ENCODE measurements around the gene VWA8. TPM values are rescaled to one million over a fixed set of nuclear protein-coding genes. Genes with fewer than 3 reads are reported as not detected.

The VWA8 gene
- total RNA-seq, 4 donors from 2014 or later = 12.0 to 34.0 (median 16.6) TPM

DNA sequence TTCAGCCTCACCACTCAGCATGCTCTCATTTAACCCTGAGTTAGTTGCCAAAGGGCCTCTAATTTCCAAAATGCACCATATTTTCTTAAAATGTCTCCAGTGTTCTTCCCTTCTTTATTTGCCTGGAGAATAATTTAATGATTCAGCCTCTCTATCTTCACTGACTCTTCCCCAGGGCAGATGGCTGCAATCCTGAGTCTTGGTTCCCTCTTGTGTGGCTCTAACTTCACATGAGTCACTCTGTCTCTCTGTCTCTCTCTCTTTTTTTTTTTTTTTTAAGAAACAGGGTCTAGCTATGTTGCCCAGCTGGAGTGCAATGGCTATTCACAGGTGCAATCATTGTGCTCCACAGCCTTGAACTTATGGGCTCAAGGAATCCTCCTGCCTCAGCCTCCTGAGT is 251.4 kb downstream of the VWA8 start:
- H3K4me1 ChIP-seq = peaks cover 33% of the 10 kb centered on the region
- H3K4me3 ChIP-seq = no peak overlapping the region
- no peaks in the 10 kb centered on the region for H3K9me3 ChIP-seq
- DNase-seq (ENCODE audit: low spot score in 2 of 2) = no peak
- no peaks in the 10 kb centered on the region for H3K27me3 ChIP-seq
- H3K27ac ChIP-seq = no peak overlapping the region
- TF ChIP-seq CTCF (IDR thresholded peaks at IDR 0.05) = no peak
- TF ChIP-seq POLR2A (IDR thresholded peaks at IDR 0.05) = no peak
- TF ChIP-seq EP300 (IDR thresholded peaks at IDR 0.05) = no peak
- no peaks in the 10 kb centered on the region for H3K36me3 ChIP-seq

GRCh38 chr13:41708713-41709112 is 252.2 kb downstream of the VWA8 start:
- no peak overlapping the region for H3K27ac ChIP-seq
- WGBS = 19% methylated on average over 4 of the region's 4 CpGs
- TF ChIP-seq POLR2AphosphoS5 (IDR thresholded peaks at IDR 0.05) = no peak
- no peak for TF ChIP-seq CTCF (IDR thresholded peaks at IDR 0.05)
- TF ChIP-seq EP300 (IDR thresholded peaks at IDR 0.05) = no peak
- no peak for TF ChIP-seq POLR2A (IDR thresholded peaks at IDR 0.05)

DNA sequence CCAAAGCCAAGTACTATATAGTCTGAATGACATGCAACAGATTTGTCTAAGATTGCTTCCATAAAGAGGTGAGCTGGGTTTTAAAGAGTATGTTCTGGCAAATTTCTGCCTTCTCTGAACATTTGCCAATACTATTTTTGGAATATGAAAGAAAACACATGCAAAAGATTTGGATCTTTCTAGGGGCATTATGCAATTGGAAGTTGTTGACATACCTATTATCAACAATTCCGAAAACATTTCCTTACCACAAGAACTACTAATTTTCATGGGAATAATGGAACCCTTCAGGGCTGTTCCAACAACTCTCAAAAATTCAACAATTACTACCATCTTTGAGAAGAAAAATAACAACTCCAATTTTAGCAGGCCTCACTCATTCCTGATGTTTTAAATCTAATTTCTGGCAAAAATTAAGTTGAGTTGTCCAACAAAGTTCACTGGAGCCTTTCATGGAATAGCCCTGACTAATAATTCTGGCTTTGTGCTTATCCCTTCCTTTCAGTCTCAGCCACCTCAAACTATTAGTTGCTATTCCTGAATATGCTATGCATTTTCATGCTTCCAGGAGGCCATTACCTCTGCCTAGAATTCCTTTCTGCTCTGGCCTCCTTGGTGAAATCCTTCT is 253.6 kb downstream of the VWA8 start:
- no peaks in the 10 kb centered on the region for H3K27me3 ChIP-seq
- no peak for DNase-seq (ENCODE audit: low spot score in 2 of 2)
- TF ChIP-seq POLR2AphosphoS5 (IDR thresholded peaks at IDR 0.05) = no peak
- no peak for TF ChIP-seq EP300 (IDR thresholded peaks at IDR 0.05)
- no peak for TF ChIP-seq POLR2A (IDR thresholded peaks at IDR 0.05)
- TF ChIP-seq CTCF (IDR thresholded peaks at IDR 0.05) = no peak
- H3K4me3 ChIP-seq = no peak overlapping the region
- peak overlapping the region; percentile 14 for H3K27ac ChIP-seq
- H3K9me3 ChIP-seq = no peaks in the 10 kb centered on the region
- 12% methylated on average over 1 of the region's 1 CpG for WGBS
- H3K36me3 ChIP-seq = no peaks in the 10 kb centered on the region
- peaks cover 33% of the 10 kb centered on the region for H3K4me1 ChIP-seq

More at GRCh38 chr13:41708713-41709112, 252.2 kb downstream of the VWA8 start:
- Histone ChIP-seq H3K9me3 (no peaks in the 10 kb centered on the region), H3K4me1 (peaks cover 33% of the 10 kb centered on the region), H3K4me3 (no peak overlapping the region), H3K36me3 (no peaks in the 10 kb centered on the region), H3K27me3 (no peaks in the 10 kb centered on the region)
- peak in 1 of 2 donors; percentile 59 for DNase-seq (ENCODE audit: low spot score in 2 of 2)

GRCh38 chr13:41706152-41706551 is 254.8 kb downstream of the VWA8 start:
- H3K4me1 ChIP-seq = peaks cover 35% of the 10 kb centered on the region
- H3K4me3 ChIP-seq = no peak overlapping the region
- no peaks in the 10 kb centered on the region for H3K27me3 ChIP-seq
- TF ChIP-seq EP300 (IDR thresholded peaks at IDR 0.05) = no peak
- TF ChIP-seq POLR2A (IDR thresholded peaks at IDR 0.05) = no peak
- no peak for TF ChIP-seq POLR2AphosphoS5 (IDR thresholded peaks at IDR 0.05)
- TF ChIP-seq CTCF (IDR thresholded peaks at IDR 0.05) = no peak
- H3K9me3 ChIP-seq = no peaks in the 10 kb centered on the region
- no peaks in the 10 kb centered on the region for H3K36me3 ChIP-seq
- no peak overlapping the region for H3K27ac ChIP-seq
- WGBS = 66% methylated on average over 1 of the region's 1 CpG
- DNase-seq (ENCODE audit: low spot score in 2 of 2) = no peak

DNA sequence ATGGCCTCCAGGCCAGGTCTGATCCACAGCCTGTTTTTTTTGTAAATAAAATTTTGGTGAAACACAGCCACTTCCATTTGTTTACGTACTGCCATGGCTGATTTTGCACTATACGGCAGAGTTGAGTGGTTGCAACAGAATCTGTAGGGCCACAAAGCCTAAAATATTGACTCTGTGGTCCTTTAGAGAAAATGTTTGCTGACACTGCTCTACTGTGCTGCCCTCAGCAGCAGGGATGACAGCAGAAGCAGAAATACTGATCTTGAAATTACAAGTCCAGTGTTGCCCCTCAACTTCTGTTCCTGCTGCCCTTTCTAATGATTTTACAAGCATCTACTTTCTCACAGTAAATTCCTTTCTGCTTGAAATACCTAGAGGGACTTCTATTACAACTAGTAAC is 258.4 kb downstream of the VWA8 start:
- WGBS = 94% methylated on average over 2 of the region's 2 CpGs
- H3K27ac ChIP-seq = no peak overlapping the region
- no peaks in the 10 kb centered on the region for H3K36me3 ChIP-seq
- H3K27me3 ChIP-seq = no peaks in the 10 kb centered on the region
- no peak overlapping the region for H3K4me3 ChIP-seq
- H3K4me1 ChIP-seq = peaks cover 26% of the 10 kb centered on the region
- no peak for TF ChIP-seq POLR2AphosphoS5 (IDR thresholded peaks at IDR 0.05)
- TF ChIP-seq POLR2A (IDR thresholded peaks at IDR 0.05) = no peak
- no peak for TF ChIP-seq CTCF (IDR thresholded peaks at IDR 0.05)
- TF ChIP-seq EP300 (IDR thresholded peaks at IDR 0.05) = no peak
- no peaks in the 10 kb centered on the region for H3K9me3 ChIP-seq
- no peak for DNase-seq (ENCODE audit: low spot score in 2 of 2)
